OCI-M1 (cell line): ENCODE data around the gene NRBF2.

Experiments
- DNase-seq: peaks from one replicate; lab custom pipeline; 2025; lab: John Stamatoyannopoulos, UW

The NRBF2 gene

DNA sequence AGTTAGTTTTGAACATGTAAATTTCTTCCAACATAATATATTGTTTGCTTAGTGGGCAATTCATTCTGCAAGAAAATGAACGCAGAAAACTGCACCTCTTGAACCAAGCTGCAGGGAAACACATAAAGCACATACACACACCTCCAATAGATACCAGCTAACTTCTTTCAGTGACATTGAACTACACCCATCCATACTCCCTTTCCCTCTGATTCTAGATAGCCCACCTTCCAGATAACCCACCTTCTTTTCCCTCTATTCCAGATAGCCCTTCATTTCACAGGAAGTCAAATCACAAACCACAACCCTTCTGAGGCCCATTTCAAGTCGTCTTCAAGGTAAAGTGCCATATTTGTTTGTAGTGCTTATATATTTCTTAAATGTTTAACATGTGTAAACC, 28.5 kb downstream of the NRBF2 start:
- no peak for DNase-seq

GRCh38 chr10:63164166-63164623, 31.1 kb downstream of the NRBF2 start:
- DNase-seq, result no peak

- no peak for DNase-seq
Measured at GRCh38 chr10:63165249-63165648, 32.1 kb downstream of the NRBF2 start.

GRCh38 chr10:63166742-63167258, 33.7 kb downstream of the NRBF2 start:
- peak; percentile 83 for DNase-seq

- DNase-seq, result no peak
Measured at GRCh38 chr10:63168821-63169462, 35.8 kb downstream of the NRBF2 start.

DNA sequence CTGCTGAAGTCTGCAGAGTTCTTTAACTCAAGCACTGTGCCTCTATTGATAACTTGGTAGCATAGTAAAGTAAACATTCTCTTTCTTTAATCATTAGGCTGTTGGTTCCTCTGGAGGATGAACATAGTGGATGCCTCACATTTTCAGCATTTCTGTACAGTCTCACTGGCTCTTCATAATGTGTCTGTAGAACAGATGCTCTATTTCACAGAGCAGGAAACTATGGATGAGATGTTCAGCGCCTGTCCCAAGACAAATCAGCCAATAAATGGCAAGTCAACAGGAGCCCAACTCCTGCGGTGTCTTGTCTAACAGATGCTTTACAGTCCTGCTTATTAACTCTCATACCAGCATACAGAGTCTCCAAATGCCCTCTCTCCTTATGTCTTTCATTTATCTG, 36.5 kb downstream of the NRBF2 start:
- no peak for DNase-seq

- DNase-seq, result no peak
Measured at GRCh38 chr10:63171255-63171855, 38.2 kb downstream of the NRBF2 start.

- DNase-seq, result no peak
Measured at GRCh38 chr10:63171926-63172325, 38.8 kb downstream of the NRBF2 start.

GRCh38 chr10:63173468-63174232, 40.5 kb downstream of the NRBF2 start:
- DNase-seq, result no peak

GRCh38 chr10:63175534-63175933, 42.4 kb downstream of the NRBF2 start:
- no peak for DNase-seq

DNA sequence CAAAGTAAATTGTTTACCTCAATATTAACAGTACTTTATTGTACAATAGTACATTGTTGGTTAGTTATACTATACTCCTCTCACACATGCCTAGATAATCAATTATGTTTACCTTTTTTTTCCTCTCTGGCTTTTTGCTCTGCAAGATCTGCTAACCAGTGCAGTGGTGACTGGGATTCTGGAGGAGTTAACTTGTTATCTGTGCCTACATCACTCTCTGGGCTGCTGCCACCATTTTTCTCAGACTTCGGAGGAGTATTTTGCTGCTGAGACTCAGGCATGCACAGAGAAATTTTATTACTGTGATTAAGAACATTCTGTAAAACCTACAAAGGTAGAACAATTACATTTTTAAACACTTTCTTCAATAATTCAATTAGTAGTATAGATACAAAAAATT, 59.7 kb downstream of the NRBF2 start:
- peak; percentile 14 for DNase-seq

- no peak for DNase-seq
Measured at GRCh38 chr10:63197344-63198092, 64.4 kb downstream of the NRBF2 start.

DNA sequence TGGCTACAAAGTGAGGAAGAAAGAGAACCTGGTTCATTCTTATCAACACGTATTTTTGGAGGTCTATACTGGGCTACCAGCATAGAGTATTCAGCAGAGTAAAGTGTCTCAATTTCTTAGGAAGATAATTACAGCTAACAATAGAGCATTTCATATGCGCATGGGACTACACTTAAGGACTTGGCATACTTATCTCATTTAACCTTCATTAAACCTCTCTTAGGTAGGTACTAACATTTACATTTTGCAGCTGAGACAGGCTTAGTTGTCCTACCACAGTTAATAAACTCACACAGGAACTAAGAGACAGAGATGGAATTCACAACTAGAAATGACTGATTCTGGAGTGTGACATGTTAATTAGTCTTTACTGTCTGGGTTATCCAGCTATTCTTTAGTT, 66.6 kb downstream of the NRBF2 start:
- no peak for DNase-seq

DNA sequence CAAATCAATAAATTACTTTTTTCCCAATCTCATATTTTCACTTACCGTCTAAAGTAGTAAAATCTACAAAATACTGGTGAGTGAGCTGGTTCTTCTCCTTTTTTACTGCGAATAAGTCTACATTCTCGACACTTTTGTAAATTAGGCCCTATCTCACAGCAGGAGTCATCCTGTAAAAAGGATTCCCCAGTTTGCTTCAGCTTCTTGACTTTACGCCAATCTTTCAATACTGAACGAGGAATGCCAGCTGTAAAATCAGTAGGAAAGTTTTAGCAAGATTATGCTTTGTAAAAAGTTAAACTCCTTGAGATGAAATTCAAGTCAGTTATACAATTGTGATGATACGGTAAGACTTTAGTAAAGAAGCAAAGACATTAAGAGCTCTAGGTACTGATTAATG, 67.3 kb downstream of the NRBF2 start:
- no peak for DNase-seq

GRCh38 chr10:63201118-63201517, 68.0 kb downstream of the NRBF2 start:
- no peak for DNase-seq
